NCI-H345 treated with DMSO at 0.1 percent for 48 hours (cell line): ENCODE results near the gene GPD2.
A peak's percentile ranks its signal among the peaks of the same experiment; 100 is the strongest.
"Not testable (repeated sequence)": the region's sequence is repeated elsewhere in the genome, so short reads cannot be mapped to it uniquely, and the experiment has no call there.

Source experiments
- DNase-seq: peaks from one replicate; lab custom pipeline; 2025; ENCODE audit not compliant: unreplicated experiment; lab: John Stamatoyannopoulos, UW

Gene GPD2

DNA sequence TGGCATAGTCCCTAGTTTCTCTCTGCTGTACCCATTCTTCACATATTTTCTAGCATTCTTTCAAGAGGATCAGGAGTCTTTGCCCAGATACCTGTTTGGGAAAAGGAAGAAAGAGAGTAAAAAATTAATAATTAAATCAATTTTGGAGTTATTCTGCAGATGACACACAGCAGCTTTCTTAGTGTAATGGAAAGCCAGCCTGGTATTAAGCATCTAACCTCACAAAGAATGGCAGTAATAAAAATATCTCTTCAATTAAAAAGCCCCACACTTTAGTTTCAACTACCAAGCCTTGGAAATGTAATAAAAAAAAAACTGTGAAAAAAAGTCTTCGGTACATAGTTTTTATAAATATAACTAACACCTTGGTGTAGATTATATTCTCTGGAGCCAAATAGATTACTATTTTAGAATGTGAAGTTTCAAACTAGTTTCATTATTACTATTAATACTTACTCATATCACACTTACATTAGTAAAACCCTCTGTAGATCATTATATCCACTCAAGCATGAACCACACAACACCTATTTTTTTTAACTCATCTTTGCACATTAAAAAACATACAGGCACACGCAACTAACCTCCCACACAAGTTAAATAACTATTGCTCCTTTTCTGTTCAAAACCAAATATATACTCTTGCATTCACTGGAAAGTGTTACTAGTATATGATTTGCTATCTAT is 90.9 kb downstream of the GPD2 start:
- no peak for DNase-seq

- not testable (repeated sequence) for DNase-seq
Measured at GRCh38 chr2:156528583-156528982, 92.4 kb downstream of the GPD2 start.

DNA sequence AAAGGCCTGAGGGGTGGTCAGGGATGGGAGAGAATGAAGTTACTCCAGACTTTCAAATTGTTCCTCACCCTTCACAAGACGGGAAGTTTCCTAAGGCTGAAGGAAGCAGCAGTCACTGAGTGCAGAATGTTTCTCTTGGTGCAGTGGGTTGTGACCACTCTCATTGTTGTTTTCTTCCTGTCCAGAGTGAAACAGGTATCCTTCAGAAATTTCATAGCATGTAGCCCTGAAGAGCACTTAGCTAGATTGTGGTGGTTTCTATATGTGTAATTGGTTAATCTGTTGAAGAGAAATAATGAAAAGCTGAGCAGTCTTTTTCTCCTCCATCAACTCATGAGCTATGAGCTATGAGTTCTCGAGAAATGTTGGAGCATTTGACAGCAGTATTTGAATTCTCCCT is 96.8 kb downstream of the GPD2 start:
- no peak for DNase-seq

GRCh38 chr2:156536534-156536933 is 100.4 kb downstream of the GPD2 start:
- DNase-seq, result no peak

DNA sequence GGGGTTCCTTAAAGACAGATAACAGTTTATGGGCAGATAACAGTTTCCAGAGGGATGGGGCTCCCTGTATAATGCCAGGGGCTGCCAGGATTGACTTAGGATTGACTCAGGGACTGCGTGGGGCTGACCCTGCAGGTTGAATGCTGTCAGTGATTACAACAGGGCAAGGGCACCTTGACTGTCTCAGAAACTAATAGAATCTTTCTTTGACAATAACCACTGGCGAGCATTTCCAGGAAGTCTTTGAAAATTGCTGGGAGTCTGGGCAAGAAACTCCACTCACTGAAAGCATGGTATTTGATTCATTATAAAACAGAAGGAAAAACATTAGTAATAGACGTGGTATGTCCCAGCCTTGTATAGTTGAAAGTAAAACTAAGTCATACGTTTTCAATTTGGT is 101.0 kb downstream of the GPD2 start:
- DNase-seq, result no peak

DNA sequence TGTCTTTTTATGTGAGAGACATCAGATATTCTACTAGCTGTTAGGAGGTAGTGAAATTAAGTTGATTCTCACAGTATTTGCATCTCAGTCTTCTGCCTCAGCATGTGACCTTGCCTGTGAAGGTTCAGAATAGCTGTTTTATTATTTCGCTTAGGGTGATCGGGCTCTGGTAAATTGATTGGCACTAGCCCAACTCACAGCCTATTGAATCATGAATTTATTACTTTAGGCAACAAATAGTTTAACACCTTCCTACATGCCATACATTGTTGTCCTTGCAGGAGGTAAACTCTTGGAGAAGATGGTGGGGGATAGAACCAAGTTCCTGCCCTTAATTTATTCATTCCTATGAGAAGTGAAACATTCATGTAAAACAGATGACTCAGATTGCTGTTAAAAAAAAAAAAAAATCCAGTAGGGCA is 101.9 kb downstream of the GPD2 start:
- DNase-seq, result no peak

- no peak for DNase-seq
Measured at GRCh38 chr2:156539086-156539860, 103.1 kb downstream of the GPD2 start.

- no peak for DNase-seq
Measured at GRCh38 chr2:156540706-156541105, 104.5 kb downstream of the GPD2 start.

GRCh38 chr2:156541229-156541628 is 105.0 kb downstream of the GPD2 start:
- DNase-seq, result no peak

- DNase-seq, result no peak
Measured at GRCh38 chr2:156541706-156542105, 105.5 kb downstream of the GPD2 start.

GRCh38 chr2:156548413-156548812 is 112.2 kb downstream of the GPD2 start:
- DNase-seq, result no peak

GRCh38 chr2:156553714-156554442 is 117.7 kb downstream of the GPD2 start:
- DNase-seq, result no peak

- no peak for DNase-seq
Measured at GRCh38 chr2:156561326-156561725, 125.1 kb downstream of the GPD2 start.

DNA sequence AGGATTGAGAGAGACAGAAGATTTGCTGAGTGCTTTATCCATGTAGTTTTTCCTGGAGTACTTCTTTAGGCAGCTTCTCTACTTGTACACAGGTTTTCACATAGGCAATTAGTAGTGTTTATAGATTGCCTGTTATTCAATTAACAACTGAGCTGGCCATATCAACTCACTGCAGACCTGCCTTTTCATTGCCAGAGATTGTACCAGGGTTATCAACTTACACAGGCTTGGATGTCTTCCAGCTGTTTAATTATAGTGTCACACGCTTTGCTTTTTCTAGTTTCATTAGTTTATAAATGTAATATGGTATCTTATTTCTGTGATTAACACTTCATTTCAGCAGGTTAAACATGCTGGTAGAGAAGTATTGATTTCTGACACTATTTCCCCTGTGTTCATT is 125.9 kb downstream of the GPD2 start:
- peak; percentile 37 for DNase-seq

- no peak for DNase-seq
Measured at GRCh38 chr2:156563994-156564753, 128.0 kb downstream of the GPD2 start.

- DNase-seq, result no peak
Measured at GRCh38 chr2:156565066-156565710, 129.0 kb downstream of the GPD2 start.

DNA sequence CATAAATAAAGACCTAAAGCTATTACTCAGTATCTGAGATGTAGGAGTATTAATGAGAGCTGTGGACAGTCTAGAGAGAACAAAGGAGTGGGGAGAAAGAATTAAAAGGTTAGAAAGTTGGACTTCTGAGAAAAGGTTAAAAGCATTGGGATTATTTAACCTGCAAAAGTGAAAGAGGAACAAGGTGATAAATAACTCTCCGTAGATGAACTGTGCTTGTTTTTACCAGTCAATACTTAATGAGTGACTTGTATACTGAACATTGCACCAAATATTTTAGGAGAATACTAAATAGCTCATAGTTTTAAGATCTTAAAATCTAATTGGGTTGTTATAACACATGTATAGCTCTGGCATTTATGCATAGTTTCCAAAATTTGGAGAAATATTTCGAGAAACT is 137.5 kb downstream of the GPD2 start:
- no peak for DNase-seq

DNA sequence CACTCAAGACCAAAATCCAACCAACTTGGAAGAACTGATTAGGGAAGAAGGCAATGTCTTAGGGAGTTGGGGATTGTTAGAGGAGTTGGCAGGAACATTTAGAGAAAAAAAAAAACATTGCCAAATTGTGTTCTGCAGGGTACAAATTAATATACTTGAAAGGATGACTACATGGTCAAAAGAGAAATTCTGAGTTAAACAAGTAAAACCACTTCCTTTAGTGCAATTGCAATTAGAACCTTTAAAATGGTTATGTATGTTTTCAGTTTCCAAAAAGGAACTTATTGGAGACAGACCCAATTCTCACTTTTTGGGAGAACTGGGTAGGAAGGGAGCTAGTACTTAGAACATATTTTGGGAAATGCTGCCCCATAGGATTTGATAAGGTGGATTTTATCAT is 137.9 kb downstream of the GPD2 start:
- no peak for DNase-seq

GRCh38 chr2:156576005-156576404 is 139.8 kb downstream of the GPD2 start:
- no peak for DNase-seq

DNA sequence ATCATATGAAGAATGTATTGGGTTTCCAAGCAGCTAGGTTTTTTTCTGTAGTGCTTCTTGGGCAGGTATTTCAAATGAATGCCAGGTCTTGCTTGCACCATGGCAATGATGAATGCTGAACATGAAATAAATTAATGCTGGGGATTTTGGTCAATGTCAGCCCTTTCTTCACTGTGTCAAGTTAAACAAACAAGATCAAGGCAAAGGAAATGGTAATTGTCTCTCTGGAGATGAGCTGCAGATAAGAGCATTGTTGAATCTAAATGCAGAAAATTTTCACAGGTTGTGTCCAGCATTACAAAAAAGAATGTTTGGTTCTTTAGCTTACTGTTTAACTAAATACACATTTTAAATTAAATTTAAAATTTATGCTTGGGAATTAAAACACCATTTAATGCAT is 144.3 kb downstream of the GPD2 start:
- no peak for DNase-seq

DNA sequence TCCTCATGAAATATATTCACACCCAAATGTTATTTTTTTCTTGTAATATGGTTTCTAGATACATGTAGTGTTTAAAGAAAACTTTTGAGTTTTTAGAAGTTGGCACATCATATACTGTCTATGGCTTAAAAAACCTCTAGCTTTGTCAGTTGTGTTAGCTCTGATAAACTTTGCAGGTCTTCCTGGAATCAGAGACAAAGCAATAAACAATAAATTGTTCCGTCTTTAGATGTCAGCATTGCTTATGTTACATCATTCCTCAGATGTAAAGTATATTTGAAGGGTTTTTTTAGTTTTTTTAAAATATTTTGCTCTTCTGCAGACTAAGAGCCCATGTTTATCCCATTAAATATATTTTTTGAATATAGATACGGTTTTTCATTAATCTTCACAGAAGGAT is 145.1 kb downstream of the GPD2 start:
- DNase-seq, result no peak
